ENCODE measurements around the gene ZNF813.
A peak's percentile ranks its signal among the peaks of the same experiment; 100 is the strongest.

The ZNF813 gene

GRCh38 chr19:53520547-53521372 is 53.2 kb downstream of the ZNF813 start:
- DNase-seq (ENCODE audit: low read depth) = peak; percentile 99

GRCh38 chr19:53521373-53522202 is 54.1 kb downstream of the ZNF813 start:
- DNase-seq (ENCODE audit: low read depth) = no peak

GRCh38 chr19:53525922-53526321 is 58.4 kb downstream of the ZNF813 start:
- DNase-seq (ENCODE audit: low read depth) = no peak

GRCh38 chr19:53530622-53531021 is 63.1 kb downstream of the ZNF813 start:
- no peak for DNase-seq (ENCODE audit: low read depth)

- no peak for DNase-seq (ENCODE audit: low read depth)
Observed at GRCh38 chr19:53531457-53531856, 63.9 kb downstream of the ZNF813 start.

DNA sequence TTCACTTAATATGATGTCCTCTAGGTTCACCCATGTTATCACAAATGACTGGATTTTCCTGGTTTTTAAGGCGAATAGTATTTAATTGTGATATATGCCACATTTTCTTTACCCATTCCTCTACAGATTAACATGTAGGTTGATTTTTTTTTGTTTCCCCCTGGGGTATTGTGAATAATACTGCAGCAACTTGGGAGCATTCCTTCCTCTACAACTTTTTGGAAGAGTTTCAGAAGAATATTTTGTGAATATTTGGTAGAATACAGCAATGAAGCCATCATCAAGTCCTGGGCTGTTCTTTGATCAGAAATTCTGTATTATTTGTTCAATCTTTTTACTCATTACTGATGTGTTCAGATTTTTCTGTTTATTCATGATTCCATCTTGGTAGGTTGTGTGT is 64.8 kb downstream of the ZNF813 start:
- no peak for DNase-seq (ENCODE audit: low read depth)

DNA sequence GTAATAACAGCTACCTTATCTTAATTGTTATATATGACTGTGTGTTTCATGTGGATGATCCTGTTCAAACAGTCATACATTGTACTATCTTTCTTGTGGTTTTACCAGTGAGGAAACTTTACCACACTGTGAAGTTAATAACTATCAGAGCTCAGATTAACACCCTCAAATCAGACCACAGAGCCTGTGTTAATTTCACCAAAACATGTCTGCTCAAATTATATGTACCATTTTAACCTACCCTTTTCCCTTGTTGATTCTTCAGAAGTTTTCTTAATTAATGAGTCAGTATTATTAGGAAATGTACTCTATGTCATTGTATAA is 68.7 kb downstream of the ZNF813 start:
- DNase-seq (ENCODE audit: low read depth) = no peak

- DNase-seq (ENCODE audit: low read depth) = no peak
Observed at GRCh38 chr19:53537121-53537520, 69.6 kb downstream of the ZNF813 start.

- DNase-seq (ENCODE audit: low read depth) = peak; percentile 73
Observed at GRCh38 chr19:53537521-53538377, 70.2 kb downstream of the ZNF813 start, which contains the start of gene ZNF331. Gene ZNF331, plus strand, starts transcription at chr19:53538145. Its CDS starts 31,232 bp downstream, at chr19:53569377.

- no peak for DNase-seq (ENCODE audit: low read depth)
Observed at GRCh38 chr19:53538378-53539109, 71.0 kb downstream of the ZNF813 start.

DNA sequence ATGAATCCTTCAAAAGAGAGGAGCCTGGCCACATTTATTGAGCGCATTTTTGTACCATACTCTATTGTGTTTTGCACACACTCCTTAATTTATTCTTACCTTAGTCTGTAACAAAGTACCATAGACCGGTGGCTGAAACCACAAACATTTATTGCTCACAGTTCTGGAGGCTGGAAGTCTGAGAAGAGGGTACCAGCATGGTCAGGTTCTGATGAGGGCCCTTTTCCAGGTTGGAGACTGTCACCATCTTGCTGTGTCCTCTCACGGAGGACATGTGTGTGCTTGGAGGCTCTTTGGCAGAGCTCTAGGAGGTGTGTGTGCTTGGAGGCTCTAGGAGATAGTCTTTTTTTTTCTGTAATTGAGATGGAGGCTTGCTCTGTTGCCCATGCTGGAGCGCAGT is 72.6 kb downstream of the ZNF813 start:
- no peak for DNase-seq (ENCODE audit: low read depth)

DNA sequence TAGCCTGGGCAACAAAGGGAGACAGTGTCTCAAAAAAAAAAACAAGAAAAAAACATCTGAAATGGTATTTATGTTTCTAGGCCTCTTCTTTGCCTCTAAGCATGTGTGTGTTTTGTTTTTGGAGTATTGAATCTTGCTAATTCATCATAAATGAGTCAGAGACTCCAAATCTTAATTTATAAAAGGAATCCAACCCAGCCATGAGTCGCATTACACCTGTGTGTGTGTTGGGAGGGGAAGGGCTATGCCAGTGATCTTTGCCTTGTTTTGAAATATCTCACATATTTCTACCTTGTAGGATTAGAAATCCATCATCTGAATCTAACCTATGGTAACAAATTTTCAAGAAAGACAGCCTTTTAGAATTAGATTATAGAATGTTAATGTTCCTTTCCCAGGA is 74.4 kb downstream of the ZNF813 start:
- DNase-seq (ENCODE audit: low read depth) = no peak

GRCh38 chr19:53545271-53546065 is 77.9 kb downstream of the ZNF813 start:
- no peak for DNase-seq (ENCODE audit: low read depth)

Measured in CMK (cell line).